Measurements from ENCODE around the gene ZNF469.

Gene ZNF469

DNA sequence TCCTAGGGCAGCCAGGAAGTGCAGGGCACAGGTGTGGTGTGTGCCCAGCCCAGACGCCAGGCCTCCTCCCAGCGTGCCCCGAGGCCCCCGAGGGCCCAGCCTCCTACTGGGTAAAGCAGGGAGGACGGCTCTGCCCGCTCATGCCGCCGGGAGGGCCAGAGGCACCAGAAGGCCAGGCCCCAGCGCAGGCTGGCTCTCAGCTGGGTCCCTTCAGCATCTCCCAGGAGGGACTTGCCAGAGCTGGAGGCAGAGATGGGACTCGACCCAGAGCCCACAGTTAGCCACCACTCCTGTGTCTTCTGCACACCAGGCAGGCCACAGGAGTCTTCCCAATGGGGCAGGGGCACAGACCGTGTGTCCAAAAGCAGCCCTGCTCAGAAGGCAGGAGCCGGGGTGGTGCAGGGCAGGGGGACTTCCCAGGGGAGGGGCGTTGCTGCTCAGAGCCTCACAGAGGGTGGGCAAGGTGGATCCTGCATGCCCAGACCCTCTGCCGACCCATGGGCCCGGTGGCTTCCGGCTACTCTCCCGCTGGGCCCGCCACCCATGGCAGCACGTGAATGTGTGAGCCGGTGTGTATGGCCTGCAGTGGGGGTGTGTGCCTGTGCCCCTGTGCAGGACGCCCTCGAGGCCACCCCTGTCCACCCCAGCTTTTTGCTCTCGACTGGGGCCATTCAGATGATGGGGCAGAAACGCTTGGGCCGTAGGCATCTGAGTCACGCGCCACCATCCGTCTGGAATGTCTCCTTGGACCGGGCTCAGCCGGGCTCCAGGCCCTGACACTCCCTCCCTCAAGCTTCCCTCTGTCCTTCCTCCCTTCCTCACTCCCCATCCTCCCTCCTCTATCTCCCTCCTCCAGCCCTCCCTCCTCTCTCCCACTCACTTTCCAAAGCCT lies 5.7 kb upstream of the ZNF469 start:
- DNase-seq (ENCODE audit: low read depth in 1 of 2, low spot score in 1 of 2): no peak

DNA sequence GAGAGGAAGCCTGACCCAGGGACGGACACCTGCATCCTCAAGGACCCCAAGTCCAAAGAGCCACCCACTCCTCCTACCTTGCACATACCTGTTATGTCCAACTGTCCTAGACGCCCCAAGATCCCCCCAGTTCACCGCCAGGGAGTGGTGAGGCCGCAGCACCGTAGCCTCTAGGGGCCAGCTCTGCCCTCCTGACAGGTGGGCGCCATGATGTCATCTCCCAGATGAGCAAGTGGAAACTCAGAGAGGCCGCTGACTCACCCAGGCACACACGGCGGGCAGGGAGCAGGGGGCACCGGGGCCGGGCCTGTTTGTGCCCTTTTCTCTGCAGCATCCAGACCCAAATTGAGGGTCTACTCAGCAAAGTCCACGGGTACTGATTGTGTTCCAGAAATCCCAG lies 4.8 kb upstream of the ZNF469 start:
- DNase-seq (ENCODE audit: low read depth in 1 of 2, low spot score in 1 of 2): no peak

DNA sequence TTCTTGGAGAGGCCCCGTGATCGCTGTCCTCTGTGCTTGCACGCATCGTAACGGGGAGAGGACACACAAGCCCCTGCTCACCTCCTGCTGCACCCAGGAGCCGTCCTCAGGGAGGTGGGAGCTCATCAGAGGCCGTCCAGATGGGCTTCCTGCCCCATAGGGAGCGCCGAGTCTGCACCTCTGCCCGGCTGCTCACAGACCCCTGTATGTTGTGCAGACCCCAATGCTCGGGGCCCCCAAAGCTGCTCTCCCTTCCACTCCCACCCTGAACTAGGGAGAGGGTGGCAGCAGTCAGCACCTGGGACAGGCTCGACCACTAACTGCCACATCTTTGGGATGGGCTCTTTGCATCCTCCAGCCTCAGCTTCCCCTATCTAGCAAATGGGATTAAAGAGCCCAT lies 4.4 kb upstream of the ZNF469 start:
- DNase-seq (ENCODE audit: low read depth in 1 of 2, low spot score in 1 of 2): no peak

DNA sequence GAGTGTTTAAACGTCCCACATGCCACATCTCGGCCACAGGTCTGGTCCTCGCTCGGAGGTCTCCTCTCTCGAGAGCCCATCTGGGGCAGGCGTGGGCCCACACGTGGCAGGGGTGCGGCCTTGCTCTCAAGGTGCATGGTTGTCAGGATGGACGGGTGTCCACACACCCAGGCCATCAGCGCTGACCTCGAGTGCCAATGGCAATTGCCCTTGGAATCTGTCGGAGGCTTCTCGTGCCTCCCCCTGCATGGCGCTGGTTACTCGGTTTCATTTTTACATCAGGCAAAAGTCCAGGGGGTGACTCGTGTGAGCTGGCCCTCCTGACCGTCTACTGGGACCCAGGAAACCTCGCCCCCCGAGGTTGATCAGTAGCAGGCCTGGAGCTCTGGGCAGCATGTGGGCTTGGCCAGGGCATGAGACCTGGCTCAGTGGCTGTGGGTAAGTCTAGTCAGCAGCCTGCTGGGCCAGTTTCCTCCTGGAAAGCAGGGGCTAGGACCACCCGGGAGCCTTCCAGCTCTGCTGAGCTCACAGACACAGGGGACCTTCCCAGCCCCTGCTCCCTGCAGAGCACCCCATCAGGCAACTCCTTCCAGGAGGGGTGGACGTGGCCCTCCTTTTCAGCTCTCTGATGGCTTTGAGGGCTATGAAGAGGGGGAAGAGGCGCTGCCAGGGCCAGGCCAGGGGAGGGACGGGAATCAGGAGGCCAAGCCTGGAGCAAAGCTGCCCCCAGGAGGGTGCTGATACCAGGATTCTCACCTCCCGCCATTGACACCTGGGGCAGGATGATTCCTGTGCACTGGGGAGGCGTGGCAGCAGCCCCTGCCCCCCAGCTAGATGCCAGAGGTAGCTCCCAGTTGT lies 3.7 kb upstream of the ZNF469 start:
- no peak for DNase-seq (ENCODE audit: low read depth in 1 of 2, low spot score in 1 of 2)

DNA sequence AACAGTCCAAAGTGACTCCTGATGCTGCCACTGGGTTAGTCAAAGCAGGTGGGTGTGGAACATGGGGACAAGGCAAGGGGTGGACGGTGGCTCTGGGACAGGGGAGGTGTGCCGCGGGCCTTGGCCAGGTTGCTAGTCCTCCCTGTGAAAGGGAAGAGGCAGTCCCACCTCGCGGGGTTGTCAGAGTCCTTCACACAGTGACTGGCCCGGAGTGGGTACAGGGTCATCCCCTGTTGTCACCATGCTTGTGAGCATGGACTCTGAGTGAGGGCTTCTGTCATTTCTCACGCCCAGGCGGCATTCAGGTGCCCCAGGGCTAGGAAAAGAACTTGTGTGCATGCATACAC lies 3.1 kb upstream of the ZNF469 start:
- DNase-seq (ENCODE audit: low read depth in 1 of 2, low spot score in 1 of 2): no peak

DNA sequence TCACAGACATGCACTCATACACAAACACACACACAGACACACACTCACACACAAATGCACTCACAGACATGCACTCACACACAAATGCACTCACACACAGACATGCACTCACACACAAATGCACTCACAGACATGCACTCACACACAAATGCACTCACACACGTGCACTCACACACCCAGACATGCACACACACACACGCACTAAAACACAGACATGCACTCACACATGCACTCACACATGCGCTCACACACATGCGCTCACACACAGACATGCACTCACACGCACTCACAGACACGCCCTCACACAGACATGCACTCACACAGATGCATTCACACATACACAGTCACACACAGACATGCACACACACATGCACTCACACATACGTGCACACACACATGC lies 2.7 kb upstream of the ZNF469 start:
- no peak for DNase-seq (ENCODE audit: low read depth in 1 of 2, low spot score in 1 of 2)

DNA sequence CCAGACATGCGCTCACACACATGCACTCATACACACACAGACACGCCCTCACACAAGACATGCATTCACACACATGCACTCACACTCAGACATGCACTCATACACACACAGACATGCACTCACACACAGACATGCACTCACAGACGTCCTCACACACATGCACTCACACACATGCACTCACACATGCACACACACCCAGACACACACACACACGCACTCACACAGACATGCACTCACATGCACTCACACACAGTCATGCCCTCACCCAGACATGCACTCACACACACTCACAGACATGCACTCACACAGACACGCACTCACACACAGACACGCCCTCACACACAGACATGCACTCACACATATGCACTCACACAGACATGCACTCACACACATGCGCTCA lies 2.1 kb upstream of the ZNF469 start:
- DNase-seq (ENCODE audit: low read depth in 1 of 2, low spot score in 1 of 2): no peak

DNA sequence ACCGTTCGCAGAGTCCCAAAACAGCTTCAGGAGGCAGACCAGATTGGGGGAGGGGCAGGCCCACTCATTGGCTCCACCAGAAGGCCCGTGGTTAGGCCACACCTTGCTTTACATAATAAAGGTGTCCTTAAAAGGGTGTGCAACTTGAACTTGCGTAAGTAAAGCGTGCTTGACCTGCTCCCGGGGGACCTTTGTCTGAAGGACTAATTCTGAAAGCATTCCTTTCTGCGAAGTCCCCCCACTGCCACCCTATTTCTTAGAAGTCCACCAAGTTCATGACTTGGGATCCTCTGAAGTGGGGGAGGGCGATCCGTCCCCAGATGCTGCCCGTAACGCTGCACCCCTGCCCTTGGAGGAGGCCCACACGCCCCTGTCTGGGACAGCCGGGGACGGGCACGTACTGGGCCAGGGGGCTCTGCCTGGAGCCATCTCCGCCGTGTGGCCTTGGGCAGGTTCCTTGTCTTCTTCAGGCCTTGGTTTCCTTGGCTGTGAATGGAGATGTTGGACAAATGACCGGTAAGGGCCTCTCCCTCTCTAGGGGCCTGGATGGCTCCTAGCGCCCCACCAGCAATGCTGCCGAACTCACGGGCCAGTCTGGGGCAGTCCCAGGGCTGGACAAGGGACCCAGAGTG lies 823 bp upstream of the ZNF469 start:
- DNase-seq (ENCODE audit: low read depth in 1 of 2, low spot score in 1 of 2): no peak

DNA sequence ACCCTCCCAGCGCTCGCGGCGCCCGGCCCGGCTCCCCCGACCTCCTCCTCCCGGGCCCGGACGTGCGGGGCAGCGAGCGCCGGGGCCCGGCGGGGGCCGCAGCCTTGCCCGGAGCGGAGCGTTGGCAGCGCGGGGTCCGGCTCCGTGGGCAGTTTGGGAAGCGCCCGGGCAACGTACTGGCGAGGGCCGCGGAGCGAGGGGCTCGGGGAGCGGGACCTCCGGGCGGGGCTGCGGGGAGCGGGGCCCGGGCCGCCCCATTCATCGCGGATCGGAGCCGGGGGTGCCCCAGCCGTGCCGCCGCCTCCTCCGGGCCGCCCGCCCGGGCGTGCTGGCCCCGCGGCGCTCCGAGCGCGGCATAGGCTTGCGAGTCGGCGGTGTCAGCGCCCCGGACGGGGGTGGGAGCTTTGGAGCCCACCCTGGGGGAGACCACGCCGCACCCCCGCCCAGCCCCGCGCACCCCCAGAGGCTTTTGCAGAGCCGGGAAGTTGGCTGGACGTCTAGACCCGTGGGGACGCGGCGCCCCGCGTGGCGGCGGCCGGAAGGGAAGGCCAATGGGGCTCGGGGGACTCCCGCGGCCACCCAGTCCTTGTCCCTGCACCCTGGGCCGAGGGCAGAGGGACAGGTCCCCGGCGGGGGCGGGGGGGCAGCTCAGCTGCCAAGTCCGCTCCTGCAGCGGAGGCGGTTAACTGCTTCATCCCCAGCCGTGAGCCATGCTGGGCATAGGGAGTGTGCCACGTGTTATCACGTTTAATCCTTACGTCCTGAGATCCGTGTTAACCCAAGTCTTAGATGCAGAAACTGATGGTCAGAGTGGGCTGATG lies 852 bp downstream of the ZNF469 start:
- no peak for DNase-seq (ENCODE audit: low read depth in 1 of 2, low spot score in 1 of 2)

DNA sequence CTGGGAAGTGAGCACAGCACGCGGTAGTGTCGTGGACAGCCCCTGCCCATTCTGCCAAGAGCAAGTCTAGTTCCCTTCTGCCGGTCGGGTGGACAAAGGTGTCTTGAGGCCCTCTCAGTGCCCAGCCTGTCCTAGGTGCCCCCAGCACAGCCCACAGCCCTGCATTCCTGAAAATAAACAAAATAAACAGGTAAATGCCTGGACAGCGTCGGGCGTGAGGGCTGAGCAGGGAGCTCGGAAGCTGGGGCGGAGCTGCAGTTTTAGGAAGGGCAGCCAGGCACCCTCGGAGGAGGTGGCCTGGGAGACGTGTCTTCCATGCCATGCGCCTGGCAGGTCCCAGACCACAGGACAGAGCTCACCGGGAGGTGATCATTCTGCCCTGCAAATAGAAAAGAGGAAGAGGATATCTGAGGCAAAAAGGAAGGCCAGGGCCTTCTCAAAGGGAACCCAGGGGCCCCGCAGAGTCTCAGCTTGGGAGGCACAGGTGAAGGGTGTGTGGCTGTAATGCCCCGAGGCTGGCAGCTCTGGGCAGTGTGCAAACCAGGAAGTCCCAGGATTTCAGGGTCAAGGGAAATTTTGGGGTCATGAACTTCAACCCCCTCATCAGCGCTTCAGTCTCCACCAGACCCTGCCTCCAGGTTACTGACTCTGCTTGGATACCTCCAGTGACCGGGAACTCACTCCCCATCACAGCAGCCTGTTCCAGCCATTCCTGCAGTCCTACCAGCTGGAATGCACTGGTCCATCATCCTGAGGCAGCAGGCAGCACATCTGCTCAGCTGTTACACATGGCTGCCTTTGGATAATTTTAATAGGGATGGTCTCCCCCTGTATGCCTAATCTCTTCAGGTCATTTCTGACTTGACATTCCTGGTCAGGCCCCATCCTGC lies 1.7 kb downstream of the ZNF469 start:
- no peak for DNase-seq (ENCODE audit: low read depth in 1 of 2, low spot score in 1 of 2)

DNA sequence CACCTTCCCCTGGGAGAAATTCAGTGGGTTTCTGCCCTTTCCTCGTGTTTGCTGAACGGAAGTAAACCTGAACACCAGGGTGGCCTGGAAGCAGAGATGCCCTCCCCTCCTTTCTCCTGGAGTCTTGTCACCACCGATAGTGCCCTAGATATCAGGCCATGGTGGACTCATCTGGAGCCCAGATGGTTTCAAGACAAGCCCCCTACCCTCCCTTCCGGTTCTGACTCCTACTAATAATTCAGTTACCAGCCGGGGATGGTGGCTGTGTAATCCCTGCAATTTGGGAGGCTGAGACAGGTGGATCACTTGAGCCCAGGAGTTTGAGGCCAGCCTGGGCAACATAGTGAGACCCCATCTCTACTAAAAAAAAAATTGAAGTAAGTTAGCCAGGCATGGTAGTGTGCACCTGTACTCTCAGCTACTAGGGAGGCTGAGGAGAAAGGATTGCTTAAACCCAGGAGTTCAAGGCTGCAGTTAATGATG lies 2.4 kb downstream of the ZNF469 start:
- no peak for DNase-seq (ENCODE audit: low read depth in 1 of 2, low spot score in 1 of 2)

DNA sequence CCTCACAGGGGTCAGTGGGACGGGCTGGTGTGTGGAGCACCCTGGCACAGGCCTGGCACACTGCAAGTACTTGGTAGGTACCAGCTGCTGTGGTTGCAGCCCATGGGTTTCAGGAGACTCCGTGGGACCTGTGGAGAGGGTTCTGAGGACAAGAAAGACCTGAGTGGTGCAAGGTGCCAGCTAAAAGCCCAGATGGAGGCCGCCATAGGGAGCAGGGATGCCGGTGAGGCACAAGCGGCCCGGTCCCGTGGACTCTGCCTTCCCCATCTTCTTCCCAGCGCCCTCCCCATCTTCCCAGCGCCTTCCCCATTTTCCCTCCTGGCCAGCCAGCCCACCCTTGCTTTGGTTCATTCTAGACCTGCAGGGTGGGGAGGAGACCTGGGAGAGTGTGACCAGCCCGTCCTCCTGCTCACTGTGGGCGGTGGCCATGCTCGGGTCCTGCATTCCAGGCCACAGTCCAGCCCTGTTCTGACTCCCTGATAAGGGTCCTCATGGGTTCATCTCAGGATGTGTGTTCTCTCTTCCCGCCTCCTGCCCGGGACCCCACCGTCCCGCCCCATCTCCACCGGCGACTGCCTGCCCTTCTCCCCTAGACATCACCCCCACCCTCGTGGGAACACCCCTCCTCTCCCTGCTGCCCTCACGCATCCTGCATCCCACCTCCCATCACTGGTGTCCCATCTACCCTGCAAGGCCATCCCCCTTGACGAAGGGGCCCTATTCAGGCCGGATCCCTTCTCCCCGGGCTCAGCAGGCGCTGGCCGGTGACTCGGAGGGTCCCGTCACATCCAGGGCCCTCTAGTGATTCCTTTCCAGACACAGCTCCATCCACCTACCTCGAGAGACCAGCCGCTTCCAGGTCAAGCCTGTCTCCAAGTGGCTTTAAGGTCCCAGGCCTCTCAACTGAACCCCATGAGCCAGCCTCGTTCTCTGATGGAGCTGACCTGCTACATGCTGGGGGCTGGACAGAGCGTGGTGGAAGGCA lies 3.4 kb downstream of the ZNF469 start:
- no peak for DNase-seq (ENCODE audit: low read depth in 1 of 2, low spot score in 1 of 2)

DNA sequence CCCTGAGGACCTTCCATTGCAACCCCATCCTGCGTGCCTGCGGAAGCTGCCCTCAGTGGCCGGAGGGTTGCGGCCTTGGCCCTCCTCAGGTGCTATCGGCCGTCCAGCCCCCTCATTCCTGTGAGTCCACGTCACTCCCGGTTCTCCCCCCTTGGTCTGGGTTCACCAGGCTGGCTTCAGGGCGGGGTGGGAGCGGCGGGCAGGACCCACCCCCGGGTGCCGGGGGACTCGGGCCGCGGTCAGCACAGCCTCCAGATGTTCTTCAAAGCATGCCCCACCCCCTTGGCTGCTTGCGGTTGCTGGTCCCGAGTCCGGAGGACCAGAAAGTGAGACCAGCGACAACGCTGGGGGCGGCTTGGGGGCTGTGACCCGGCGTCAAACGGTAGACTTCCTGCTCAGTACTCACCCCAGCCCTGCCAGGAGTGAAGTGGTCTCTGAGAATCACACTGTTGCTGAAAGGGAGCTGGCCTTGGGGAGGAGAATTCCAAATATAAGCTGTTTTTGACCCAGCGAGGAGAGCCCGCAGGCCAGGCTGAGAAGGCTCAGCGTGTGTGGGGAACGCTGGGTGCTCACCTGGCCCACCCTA lies 4.5 kb downstream of the ZNF469 start:
- no peak for DNase-seq (ENCODE audit: low read depth in 1 of 2, low spot score in 1 of 2)

DNA sequence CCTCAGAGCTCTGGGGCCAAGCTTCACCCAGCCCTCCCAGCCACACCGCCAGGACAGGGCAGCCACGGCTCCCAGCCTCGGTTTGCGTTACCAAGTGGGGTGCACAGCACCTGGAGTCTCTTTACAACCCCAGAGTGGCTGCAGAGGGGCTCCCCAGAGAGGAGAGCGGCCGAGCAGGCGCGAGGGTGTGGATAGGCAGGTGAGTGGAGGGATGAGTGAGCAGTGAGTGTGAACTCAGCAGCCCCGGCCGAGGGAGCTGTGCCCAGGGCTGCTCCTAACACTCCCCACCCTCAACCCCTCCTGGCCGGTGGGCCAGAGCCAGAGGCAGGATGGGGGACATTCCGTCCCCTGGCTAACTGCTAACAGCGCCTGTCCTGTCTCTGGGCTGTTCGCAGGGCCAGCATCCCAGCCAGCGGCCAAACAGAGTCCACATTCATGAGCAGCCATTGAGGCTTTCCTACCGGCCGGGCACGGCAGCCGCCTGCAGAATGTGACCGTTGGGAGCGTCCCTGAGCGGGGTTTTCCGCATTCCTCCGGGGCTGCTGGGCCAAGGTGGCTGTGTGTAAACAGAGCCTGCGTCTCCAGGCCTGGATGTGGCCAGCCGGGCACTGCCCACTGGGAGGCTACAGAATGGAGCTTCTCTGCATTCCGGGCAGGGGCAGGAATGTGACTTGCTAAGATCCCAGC lies 5.3 kb downstream of the ZNF469 start:
- no peak for DNase-seq (ENCODE audit: low read depth in 1 of 2, low spot score in 1 of 2)

DNA sequence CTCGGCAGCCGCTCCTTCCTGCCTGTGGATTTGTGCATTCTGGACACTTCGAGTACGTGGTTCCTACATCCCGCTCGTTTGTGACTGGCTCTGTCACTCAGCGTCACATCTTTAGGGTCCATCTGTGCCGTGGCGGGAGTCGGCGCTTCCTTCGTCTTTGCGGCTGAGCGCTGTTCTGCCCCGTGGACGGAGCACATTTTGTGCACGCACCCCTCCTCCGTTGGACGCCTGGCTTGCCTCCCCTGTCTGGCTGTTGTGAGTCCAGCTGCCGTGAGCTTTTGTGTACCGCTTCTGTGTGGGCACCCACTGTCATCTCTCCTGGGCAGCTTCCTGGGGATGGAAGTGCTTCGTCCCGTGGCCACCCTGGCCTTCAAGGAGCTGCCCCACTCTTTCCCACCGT lies 6.4 kb downstream of the ZNF469 start:
- no peak for DNase-seq (ENCODE audit: low read depth in 1 of 2, low spot score in 1 of 2)

DNA sequence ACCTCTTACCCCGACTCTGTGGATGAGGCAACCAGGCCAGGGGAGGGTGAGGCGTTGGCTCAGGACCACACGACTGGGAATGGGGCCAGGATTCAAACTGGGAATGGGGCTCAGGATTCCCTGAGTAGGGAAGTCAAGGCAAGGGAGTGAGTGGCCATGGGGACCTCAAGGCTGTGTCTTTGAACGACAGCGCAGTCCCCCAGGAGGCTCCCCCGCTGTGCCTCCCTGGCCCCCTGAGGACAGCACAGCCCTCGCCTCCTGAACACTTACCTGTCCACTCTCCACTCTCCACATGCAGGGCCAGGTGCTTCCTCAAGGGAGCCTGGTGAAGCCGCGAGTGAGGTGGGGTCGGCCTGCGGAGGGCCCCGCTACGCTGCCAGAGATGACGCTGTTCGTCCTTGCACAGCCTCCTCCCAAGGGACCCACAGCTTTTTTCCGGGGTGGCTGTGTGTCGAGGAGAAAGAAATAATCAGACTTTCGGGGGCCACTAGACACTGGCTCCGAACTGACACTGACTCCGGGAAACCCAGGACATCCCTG lies 6.9 kb downstream of the ZNF469 start:
- DNase-seq (ENCODE audit: low read depth in 1 of 2, low spot score in 1 of 2): no peak

DNA sequence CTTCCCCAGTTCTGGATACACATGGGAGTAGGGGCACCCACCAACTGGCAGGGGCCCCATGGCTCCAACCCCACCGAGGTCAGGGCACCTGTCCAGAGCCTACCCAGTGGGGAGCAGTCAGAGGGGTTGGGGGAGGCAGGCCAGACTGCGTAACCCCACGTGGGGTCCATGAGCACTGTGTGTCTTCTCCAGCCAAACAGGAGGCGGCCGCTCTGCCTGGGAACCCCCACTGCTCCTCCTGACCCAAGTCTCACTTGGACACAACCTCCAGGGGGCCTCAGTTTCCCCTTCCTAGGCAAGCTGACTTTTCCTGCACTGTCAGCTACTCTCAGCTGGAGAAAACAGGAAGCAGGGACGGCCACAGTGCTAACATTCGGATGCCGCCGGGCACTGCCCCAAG lies 7.5 kb downstream of the ZNF469 start:
- no peak for DNase-seq (ENCODE audit: low read depth in 1 of 2, low spot score in 1 of 2)

DNA sequence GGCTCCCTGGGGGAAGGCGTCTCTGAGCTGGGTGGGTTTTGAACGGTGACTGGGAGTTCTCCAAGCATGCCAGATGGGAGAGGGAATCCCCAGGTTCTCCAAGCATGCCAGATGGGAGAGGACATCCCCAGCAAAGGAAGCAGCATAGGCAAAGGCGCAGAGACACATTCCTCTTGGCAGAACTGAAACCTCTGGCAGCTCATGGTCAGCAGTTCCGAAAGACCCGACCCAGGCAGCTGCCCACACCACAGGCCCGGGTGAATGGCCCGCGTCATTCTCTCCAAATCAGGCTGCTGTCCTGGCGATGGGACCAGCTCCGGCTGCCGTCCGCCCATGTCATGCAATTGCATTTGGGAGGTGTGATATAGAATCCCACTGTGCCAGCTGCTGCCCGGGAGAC lies 8.0 kb downstream of the ZNF469 start:
- no peak for DNase-seq (ENCODE audit: low read depth in 1 of 2, low spot score in 1 of 2)

Measured in stimulated activated CD4-positive, alpha-beta T cell treated with anti-CD3 and anti-CD28 coated beads, Interleukin-15, amount 100 ng/mL, for 1 hour (primary cell).